Smooth muscle cell (in vitro differentiated cells): ENCODE results near the gene ATG5. TPM values are rescaled to one million over a fixed set of nuclear protein-coding genes. Genes with fewer than 3 reads are reported as not detected.
"Not testable (repeated sequence)": the region's sequence is repeated elsewhere in the genome, so short reads cannot be mapped to it uniquely, and the experiment has no call there.

Experiments
- DNase-seq: peaks from one replicate; lab custom pipeline; 2025; ENCODE audit not compliant: unreplicated experiment; lab: John Stamatoyannopoulos, UW
- H2AFZ ChIP-seq: fragments of 200-600 bp; sonication (generic); 2 replicates; pipeline ENCODE4 v1.6.0; 2016; ENCODE audit warnings: antibody characterized with exemption, low read depth, mild to moderate bottlenecking
- H3F3A ChIP-seq: fragments of 200-600 bp; sonication (generic); 2 replicates; pipeline ENCODE4 v1.6.0; 2017; ENCODE audit warnings: antibody characterized with exemption, low read depth
- H3K27ac ChIP-seq: fragments of 200-600 bp; sonication (generic); 2 replicates; pipeline ENCODE4 v1.5.1; 2016; ENCODE audit warnings: low read depth, mild to moderate bottlenecking
- H3K27me3 ChIP-seq: fragments of 200-600 bp; sonication (generic); 2 replicates; pipeline ENCODE4 v1.6.1; 2016; ENCODE audit warnings: low read depth, mild to moderate bottlenecking
- H3K36me3 ChIP-seq: fragments of 200-600 bp; sonication (generic); 2 replicates; pipeline ENCODE4 v1.5.1; 2016; ENCODE audit warnings: low read depth
- H3K4me1 ChIP-seq: fragments of 200-600 bp; sonication (generic); 2 replicates; pipeline ENCODE4 v1.5.1; 2016; ENCODE audit warnings: low read depth
- H3K4me2 ChIP-seq: fragments of 200-600 bp; sonication (generic); 2 replicates; pipeline ENCODE4 v1.6.0; 2016; ENCODE audit warnings: mild to moderate bottlenecking
- H3K4me3 ChIP-seq: fragments of 200-600 bp; sonication (generic); 2 replicates; pipeline ENCODE4 v1.5.1; 2016; ENCODE audit warnings: mild to moderate bottlenecking
- H3K79me2 ChIP-seq: fragments of 200-600 bp; sonication (generic); 2 replicates; pipeline ENCODE4 v1.6.0; 2016; ENCODE audit warnings: low read depth, mild to moderate bottlenecking
- H3K9ac ChIP-seq: fragments of 200-600 bp; sonication (generic); 2 replicates; pipeline ENCODE4 v1.6.0; 2016; ENCODE audit warnings: low read depth
- H3K9me3 ChIP-seq: fragments of 200-600 bp; sonication (generic); replicated peaks from 2 replicates; pipeline ENCODE4 v1.5.1; 2016; ENCODE audit warnings: low read depth
- H4K20me1 ChIP-seq: fragments of 200-600 bp; sonication (generic); 2 replicates; pipeline ENCODE4 v1.6.0; 2016; ENCODE audit warnings: low read depth
- WGBS: methylation state at CpG from one replicate; pipeline ENCODE4 v1.1.7; 2016; ENCODE audit warnings: low lambda C conversion rate; 5-methylcytosine and 5-hydroxymethylcytosine counted together
- polyA plus RNA-seq: library from polyadenylated mRNA; unstranded; fragments of >200 nt; fragmentation: Nextera tagmentation; extraction: Ambion mirVana; gene quantifications from 2 replicates; pipeline ENCODE4 v1.2.1, GENCODE V29; 2016
- total RNA-seq: library from RNA; depleted of rRNA; stranded (reverse); fragments of >200 nt; gene quantifications from 2 replicates; pipeline ENCODE4 v1.2.3, GENCODE V29; 2014
- TF ChIP-seq, protein P1 (sequence below): fragments of 200-600 bp; sonication (generic); IDR thresholded peaks from 2 replicates; pipeline ENCODE4 v1.5.1; 2017; ENCODE audit warnings: borderline replicate concordance, mild to moderate bottlenecking, antibody characterized with exemption; ENCODE audit not compliant: insufficient read depth, poor library complexity, severe bottlenecking

The ATG5 gene
- total and polyA plus RNA-seq, 2 experiments from 2014 or later = 33.7 to 34.4 TPM

DNA sequence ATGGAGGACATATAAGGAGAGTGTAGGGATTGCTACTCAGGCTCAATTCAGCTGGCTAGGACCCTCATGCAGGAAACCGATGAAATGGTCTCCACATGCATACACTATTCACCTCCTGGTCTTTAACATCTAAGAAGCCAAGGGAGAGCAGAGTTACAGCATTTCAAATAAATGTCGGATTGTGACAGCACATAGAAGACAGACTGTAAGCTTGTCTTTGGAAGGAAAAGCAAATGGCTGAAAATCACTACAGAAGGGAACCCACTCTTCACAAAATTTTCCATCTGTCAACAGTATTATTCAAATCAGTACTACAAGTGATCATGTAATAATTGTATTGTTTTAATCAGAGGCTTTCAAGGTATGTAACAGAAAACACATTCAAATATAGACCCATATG is 72.9 kb downstream of the ATG5 start:
- DNase-seq = no peak
- Histone ChIP-seq H3K27ac (no peak overlapping the region), H4K20me1 (peaks cover 38% of the 10 kb centered on the region), H3F3A (no peaks in the 10 kb centered on the region), H3K4me3 (no peak overlapping the region), H2AFZ (no peak overlapping the region), H3K4me2 (no peak overlapping the region), H3K9me3 (no peaks in the 10 kb centered on the region), H3K4me1 (no peaks in the 10 kb centered on the region), H3K36me3 (no peaks in the 10 kb centered on the region), H3K27me3 (no peaks in the 10 kb centered on the region), H3K9ac (no peak overlapping the region), H3K79me2 (peaks cover 13% of the 10 kb centered on the region)
- 95% methylated on average over 2 of the region's 2 CpGs for WGBS
- TF ChIP-seq, protein P1, sequence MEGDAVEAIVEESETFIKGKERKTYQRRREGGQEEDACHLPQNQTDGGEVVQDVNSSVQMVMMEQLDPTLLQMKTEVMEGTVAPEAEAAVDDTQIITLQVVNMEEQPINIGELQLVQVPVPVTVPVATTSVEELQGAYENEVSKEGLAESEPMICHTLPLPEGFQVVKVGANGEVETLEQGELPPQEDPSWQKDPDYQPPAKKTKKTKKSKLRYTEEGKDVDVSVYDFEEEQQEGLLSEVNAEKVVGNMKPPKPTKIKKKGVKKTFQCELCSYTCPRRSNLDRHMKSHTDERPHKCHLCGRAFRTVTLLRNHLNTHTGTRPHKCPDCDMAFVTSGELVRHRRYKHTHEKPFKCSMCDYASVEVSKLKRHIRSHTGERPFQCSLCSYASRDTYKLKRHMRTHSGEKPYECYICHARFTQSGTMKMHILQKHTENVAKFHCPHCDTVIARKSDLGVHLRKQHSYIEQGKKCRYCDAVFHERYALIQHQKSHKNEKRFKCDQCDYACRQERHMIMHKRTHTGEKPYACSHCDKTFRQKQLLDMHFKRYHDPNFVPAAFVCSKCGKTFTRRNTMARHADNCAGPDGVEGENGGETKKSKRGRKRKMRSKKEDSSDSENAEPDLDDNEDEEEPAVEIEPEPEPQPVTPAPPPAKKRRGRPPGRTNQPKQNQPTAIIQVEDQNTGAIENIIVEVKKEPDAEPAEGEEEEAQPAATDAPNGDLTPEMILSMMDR = no peak

DNA sequence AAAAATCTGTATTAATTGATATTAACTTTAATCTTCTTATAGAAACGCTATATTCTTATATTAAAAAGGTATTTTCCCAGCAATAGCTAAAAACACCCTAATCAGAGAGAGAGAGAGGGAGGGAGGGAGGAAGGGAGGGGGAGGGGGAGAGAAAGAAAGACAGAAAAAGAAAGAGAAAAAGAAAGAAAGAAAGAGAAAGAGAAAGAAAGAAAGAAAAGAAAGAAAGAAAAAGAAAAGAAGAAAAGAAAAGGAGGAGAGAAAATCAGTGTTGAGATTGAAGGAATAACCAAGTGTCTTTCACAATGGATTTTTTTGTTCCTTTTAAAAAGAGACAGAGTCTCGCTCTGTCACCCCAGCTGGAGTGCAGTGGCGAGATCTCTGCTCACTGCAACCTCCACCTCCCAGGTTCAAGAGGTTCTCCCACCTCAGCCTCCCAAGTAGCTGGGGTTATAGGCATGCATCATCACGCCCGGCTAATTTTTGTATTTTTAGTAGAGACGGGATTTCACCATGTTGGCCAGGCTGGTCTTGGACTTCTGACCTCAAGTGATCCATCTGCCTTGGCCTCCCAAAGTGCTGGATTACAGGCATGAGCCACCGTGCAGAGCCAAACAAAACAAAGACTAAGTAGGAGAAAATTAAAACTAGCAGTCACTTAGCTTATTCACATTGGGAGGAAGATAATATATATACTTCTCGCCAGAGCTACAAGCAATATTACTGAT is 73.9 kb downstream of the ATG5 start:
- peaks cover 38% of the 10 kb centered on the region for H4K20me1 ChIP-seq
- not testable (repeated sequence) for H2AFZ ChIP-seq, H3K27ac ChIP-seq, H3K4me2 ChIP-seq, H3K36me3 ChIP-seq, H3K9me3 ChIP-seq, H3F3A ChIP-seq, H3K9ac ChIP-seq, H3K4me3 ChIP-seq, H3K27me3 ChIP-seq, H3K4me1 ChIP-seq, DNase-seq
- WGBS = 92% methylated on average over 8 of the region's 8 CpGs
- peaks cover 13% of the 10 kb centered on the region for H3K79me2 ChIP-seq

DNA sequence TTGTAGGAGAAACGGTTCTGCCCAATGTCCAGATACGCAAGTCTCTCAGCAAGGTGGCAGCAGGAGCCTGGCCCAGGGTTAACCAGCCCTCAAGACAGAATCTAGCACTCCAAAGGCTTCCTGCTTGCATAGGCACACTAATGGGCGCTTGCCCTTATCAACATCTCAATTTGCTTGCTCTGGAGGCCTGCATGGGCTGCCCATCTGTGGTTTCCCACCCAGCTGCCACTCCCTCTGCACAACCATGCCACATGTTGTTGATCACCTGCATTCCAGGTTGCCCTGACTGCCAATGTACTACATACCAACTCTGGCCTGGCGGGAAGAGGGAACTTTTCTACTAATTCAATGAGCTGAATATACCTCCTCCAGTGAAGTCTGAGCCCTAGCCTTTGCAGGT is 74.6 kb downstream of the ATG5 start:
- H3K4me2 ChIP-seq = no peak overlapping the region
- H3K79me2 ChIP-seq = peaks cover 7% of the 10 kb centered on the region
- H3K9me3 ChIP-seq = no peaks in the 10 kb centered on the region
- no peak overlapping the region for H3K9ac ChIP-seq
- 96% methylated on average over 4 of the region's 4 CpGs for WGBS
- DNase-seq = no peak
- H3K4me3 ChIP-seq = no peak overlapping the region
- no peak overlapping the region for H2AFZ ChIP-seq
- H3F3A ChIP-seq = no peaks in the 10 kb centered on the region
- TF ChIP-seq, protein P1 = no peak
- no peaks in the 10 kb centered on the region for H3K27me3 ChIP-seq
- H4K20me1 ChIP-seq = peaks cover 30% of the 10 kb centered on the region
- H3K36me3 ChIP-seq = peaks cover 3% of the 10 kb centered on the region
- no peaks in the 10 kb centered on the region for H3K4me1 ChIP-seq
- H3K27ac ChIP-seq = no peak overlapping the region

DNA sequence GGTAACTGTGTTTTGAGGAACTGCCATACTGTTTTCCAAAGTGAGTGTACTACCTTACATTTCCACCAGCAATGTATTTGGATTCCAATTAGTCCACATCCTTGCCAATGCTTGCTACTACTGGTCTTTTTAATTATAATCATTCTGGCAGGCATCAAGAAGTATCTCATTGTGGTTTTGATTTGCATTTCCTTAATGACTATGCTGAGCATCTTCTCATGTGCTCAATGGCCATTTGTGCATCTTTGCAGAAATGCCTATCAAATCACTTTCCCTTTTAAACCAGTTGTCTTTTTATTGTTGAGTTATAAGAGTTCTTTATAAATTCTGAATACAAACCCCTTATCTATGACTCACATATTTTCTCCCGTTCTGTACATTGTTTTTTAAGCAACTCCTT is 75.9 kb downstream of the ATG5 start:
- H3K9me3 ChIP-seq = no peaks in the 10 kb centered on the region
- H3F3A ChIP-seq = no peaks in the 10 kb centered on the region
- WGBS = 79% methylated on average over 1 of the region's 1 CpG
- H3K36me3 ChIP-seq = peaks cover 3% of the 10 kb centered on the region
- H3K79me2 ChIP-seq = no peaks in the 10 kb centered on the region
- H2AFZ ChIP-seq = no peak overlapping the region
- TF ChIP-seq, protein P1 = no peak
- no peaks in the 10 kb centered on the region for H3K4me1 ChIP-seq
- H3K4me2 ChIP-seq = no peak overlapping the region
- peaks cover 23% of the 10 kb centered on the region for H4K20me1 ChIP-seq
- no peak overlapping the region for H3K9ac ChIP-seq
- no peak for DNase-seq
- no peak overlapping the region for H3K4me3 ChIP-seq
- no peak overlapping the region for H3K27ac ChIP-seq
- no peaks in the 10 kb centered on the region for H3K27me3 ChIP-seq
